HEK293 (cell line): ENCODE measurements around the gene LEO1.

Experiments
- CTCF ChIP-seq: fragments of 450-650 bp; formaldehyde crosslinking; IDR thresholded peaks from 2 replicates; pipeline ENCODE4 v1.5.1; 2016; ENCODE audit warnings: missing biosample characterization, missing genetic modification characterization
- HOXA7 ChIP-seq: sonication (generic); formaldehyde crosslinking; IDR thresholded peaks from 2 replicates; pipeline ENCODE4 v1.8.1; 2022; ENCODE audit warnings: missing genetic modification reagents, borderline replicate concordance
- KLF9 ChIP-seq: fragments of 450-650 bp; formaldehyde crosslinking; IDR thresholded peaks from 2 replicates; pipeline ENCODE4 v1.5.1; 2016; ENCODE audit warnings: missing biosample characterization, missing genetic modification characterization, low read depth
- PRDM10 ChIP-seq: fragments of 450-650 bp; formaldehyde crosslinking; IDR thresholded peaks from 2 replicates; pipeline ENCODE4 v1.5.1; 2016; ENCODE audit warnings: missing biosample characterization, missing genetic modification characterization
- REST ChIP-seq: fragments of 450-650 bp; formaldehyde crosslinking; IDR thresholded peaks from 2 replicates; pipeline ENCODE4 v1.5.1; 2016; ENCODE audit warnings: missing biosample characterization, missing genetic modification characterization
- ZBTB7A ChIP-seq: fragments of 450-650 bp; formaldehyde crosslinking; IDR thresholded peaks from 2 replicates; pipeline ENCODE4 v1.5.1; 2016; ENCODE audit warnings: low read depth, missing biosample characterization, missing genetic modification characterization
- ZBTB8A ChIP-seq: fragments of 450-650 bp; formaldehyde crosslinking; IDR thresholded peaks from 2 replicates; pipeline ENCODE4 v1.5.1; 2016; ENCODE audit warnings: missing biosample characterization, missing genetic modification characterization
- ZNF202 ChIP-seq: fragments of 450-650 bp; formaldehyde crosslinking; IDR thresholded peaks from 2 replicates; pipeline ENCODE4 v1.5.1; 2016; ENCODE audit warnings: missing biosample characterization, missing genetic modification characterization, borderline replicate concordance
- ZNF211 ChIP-seq: fragments of 450-650 bp; formaldehyde crosslinking; IDR thresholded peaks from 2 replicates; pipeline ENCODE4 v1.5.1; 2016; ENCODE audit warnings: low read depth, missing biosample characterization, missing genetic modification characterization
- ZNF266 ChIP-seq: fragments of 450-650 bp; formaldehyde crosslinking; IDR thresholded peaks from 2 replicates; pipeline ENCODE4 v1.5.1; 2016; ENCODE audit warnings: missing biosample characterization, missing genetic modification characterization, low read depth
- ZNF324 ChIP-seq: fragments of 450-650 bp; formaldehyde crosslinking; IDR thresholded peaks from 2 replicates; pipeline ENCODE4 v1.5.1; 2016; ENCODE audit warnings: missing biosample characterization, missing genetic modification characterization
- ZNF433 ChIP-seq: fragments of 450-650 bp; formaldehyde crosslinking; IDR thresholded peaks from 2 replicates; pipeline ENCODE4 v1.5.1; 2016; ENCODE audit warnings: missing biosample characterization, missing genetic modification characterization, low read depth
- ZNF639 ChIP-seq: fragments of 450-650 bp; formaldehyde crosslinking; IDR thresholded peaks from 2 replicates; pipeline ENCODE4 v1.5.1; 2016; ENCODE audit warnings: missing biosample characterization, missing genetic modification characterization
- ZNF704 ChIP-seq: fragments of 450-650 bp; formaldehyde crosslinking; IDR thresholded peaks from 2 replicates; pipeline ENCODE4 v1.5.1; 2016; ENCODE audit warnings: missing biosample characterization, missing genetic modification characterization

GRCh38 chr15:51965691-51966090 lies 5.9 kb downstream of the LEO1 start:
- TF ChIP-seq CTCF (tag by site-specific recombination): no peak
- TF ChIP-seq ZNF639 (tag by site-specific recombination): no peak
- no peak for TF ChIP-seq PRDM10 (tag by site-specific recombination)
- no peak for TF ChIP-seq ZNF202
- TF ChIP-seq REST (tag by site-specific recombination): no peak
- no peak for TF ChIP-seq ZBTB8A (tag by site-specific recombination)
- TF ChIP-seq ZNF704: no peak
- no peak for TF ChIP-seq ZNF211 (tag by site-specific recombination)
- no peak for TF ChIP-seq ZNF324 (tag by site-specific recombination)
- TF ChIP-seq KLF9 (tag by site-specific recombination): no peak
- TF ChIP-seq ZBTB7A (tag by site-specific recombination): no peak
- TF ChIP-seq ZNF433: no peak
- TF ChIP-seq HOXA7 (CRISPR knock-in tag): no peak
- TF ChIP-seq ZNF266 (tag by site-specific recombination): no peak
